Activated naive CD8-positive, alpha-beta T cell treated with anti-CD3 and anti-CD28 coated beads, Interleukin-2, amount 50 U/mL, for 16 hours (primary cell): Measurements from ENCODE around the gene SLC22A5.
A peak's percentile ranks its signal among the peaks of the same experiment; 100 is the strongest.

Experiments
- DNase-seq: peaks from one replicate; pipeline ENCODE4 v3.0.0-alpha.2; 2020; ENCODE audit warnings: low read depth, low spot score

Gene SLC22A5

GRCh38 chr5:132369474-132370180, at the start of gene SLC22A5:
Gene SLC22A5, plus strand, starts transcription at chr5:132369710. Its CDS starts 263 bp downstream, at chr5:132369973.
- DNase-seq, result peak; percentile 52

GRCh38 chr5:132319975-132320374, 49.5 kb upstream of the SLC22A5 start:
- DNase-seq, result no peak

- no peak for DNase-seq
These were observed 48.3 kb upstream of the SLC22A5 start for GRCh38 chr5:132321109-132321721.

- DNase-seq, result no peak
These were observed 47.2 kb upstream of the SLC22A5 start for GRCh38 chr5:132322266-132322665.

GRCh38 chr5:132323202-132323601, 46.3 kb upstream of the SLC22A5 start:
- no peak for DNase-seq

GRCh38 chr5:132325691-132326090, 43.8 kb upstream of the SLC22A5 start:
- no peak for DNase-seq

GRCh38 chr5:132327252-132327955, 42.1 kb upstream of the SLC22A5 start:
- no peak for DNase-seq

GRCh38 chr5:132334812-132335211, 34.7 kb upstream of the SLC22A5 start:
- DNase-seq, result no peak

- no peak for DNase-seq
These were observed 34.1 kb upstream of the SLC22A5 start for GRCh38 chr5:132335402-132335801.

- DNase-seq, result no peak
These were observed 30.0 kb upstream of the SLC22A5 start for GRCh38 chr5:132339502-132339901.

GRCh38 chr5:132342291-132343180, 27.0 kb upstream of the SLC22A5 start:
- no peak for DNase-seq

GRCh38 chr5:132344775-132345514, 24.6 kb upstream of the SLC22A5 start:
- no peak for DNase-seq

- DNase-seq, result no peak
These were observed 16.0 kb upstream of the SLC22A5 start for GRCh38 chr5:132353486-132353995.

- no peak for DNase-seq
These were observed 14.9 kb upstream of the SLC22A5 start for GRCh38 chr5:132354381-132355139.

- no peak for DNase-seq
These were observed 14.3 kb upstream of the SLC22A5 start for GRCh38 chr5:132355140-132355765.

- DNase-seq, result no peak
These were observed 10.7 kb upstream of the SLC22A5 start for GRCh38 chr5:132358775-132359174.

- DNase-seq, result no peak
These were observed 7.4 kb upstream of the SLC22A5 start for GRCh38 chr5:132362086-132362485.

- no peak for DNase-seq
These were observed 5.9 kb upstream of the SLC22A5 start for GRCh38 chr5:132363431-132364112.

GRCh38 chr5:132364319-132364718, 5.2 kb upstream of the SLC22A5 start:
- no peak for DNase-seq
